HepG2 (cell line): ENCODE results near the gene EI24. TPM values are rescaled to one million over a fixed set of nuclear protein-coding genes. Genes with fewer than 3 reads are reported as not detected.
A peak's percentile ranks its signal among the peaks of the same experiment; 100 is the strongest.

Source experiments
- ATAC-seq: fragments of 200-7000 bp; cut with Tn5 transposase; 3 replicates; pipeline ENCODE4 v1.9.1; 2020; ENCODE audit warnings: mild to moderate bottlenecking, moderate library complexity
- BruUV-seq: library from RNA; stranded (reverse); fragments of 400-500 nt; replicated peaks from 2 replicates; lab custom pipeline; 2021; lab: Mats Ljungman, UMichigan
- CTCF ChIA-PET: fragments of 300-600 bp; formaldehyde crosslinking; extraction: SDS; loops from one replicate; lab custom pipeline; 2021; ENCODE audit warnings: low total read pairs, inconsistent platforms, low intra/inter-chr PET ratio; lab: Yijun Ruan, JAX
- POLR2A ChIA-PET: fragments of 350-600 bp; sonication (Branson Sonifier 250); formaldehyde crosslinking; loops from one replicate; lab custom pipeline; 2020; ENCODE audit warnings: antibody characterized with exemption, inconsistent platforms; lab: Yijun Ruan, JAX
- DNase-seq: peaks from one replicate; pipeline ENCODE4 v3.0.0-alpha.2; 2015; ENCODE audit warnings: low spot score
- FAIRE-seq: peaks from 3 replicates; lab custom pipeline; 2011; peaks lifted over from hg19 to GRCh38; lab: Jason Lieb, UNC
- H2AFZ ChIP-seq: one replicate; pipeline ENCODE4 v1.6.1; 2011; ENCODE audit warnings: low read length, inconsistent platforms
- H3K27ac ChIP-seq: fragments of 300-600 bp; 3 replicates; pipeline ENCODE4 v1.8.0; 2011; ENCODE audit warnings: mixed run types, mild to moderate bottlenecking, mixed read lengths, low read length, inconsistent platforms; ENCODE audit not compliant: insufficient read depth; ENCODE audit errors: extremely low read length
- H3K27me3 ChIP-seq, 2 experiments: fragments of 200-600 bp in 1 of 2; 2 replicates in 1 of 2; 3 replicates in 1 of 2; pipeline versions ENCODE4 v1.6.0 to v1.8.0; 2011; ENCODE audit warnings: low read length in 2 of 2, mild to moderate bottlenecking in 2 of 2, moderate library complexity in 2 of 2, inconsistent platforms in 1 of 2; ENCODE audit not compliant: insufficient read depth in 2 of 2, control insufficient read depth in 1 of 2
- H3K36me3 ChIP-seq, 2 experiments: fragments of 200-600 bp in 1 of 2; replicated peaks in 1 of 2; 2 replicates in 1 of 2; 3 replicates in 1 of 2; pipeline versions ENCODE4 v1.5.1 to v1.8.0; 2011; ENCODE audit warnings: low read length in 2 of 2, inconsistent platforms in 1 of 2; ENCODE audit not compliant: insufficient read depth in 2 of 2, control insufficient read depth in 1 of 2
- H3K4me1 ChIP-seq: 2 replicates; pipeline ENCODE4 v1.5.1; 2012; ENCODE audit warnings: low read length, inconsistent platforms; ENCODE audit not compliant: insufficient read depth
- H3K4me2 ChIP-seq: 2 replicates; pipeline ENCODE4 v1.6.0; 2011; ENCODE audit warnings: low read depth, low read length, inconsistent platforms
- H3K4me3 ChIP-seq, 3 experiments: fragments of 200-600 bp in 1 of 3; sonication (generic), shearing (Covaris generic) in 1 of 3; replicated peaks in 1 of 3; 2 replicates each; pipeline ENCODE4 v1.5.1; 2011 to 2016; ENCODE audit warnings: low read length in 3 of 3, inconsistent platforms in 2 of 3, low read depth in 2 of 3, mild to moderate bottlenecking in 2 of 3, control low read depth in 1 of 3, mixed read lengths in 1 of 3; ENCODE audit not compliant: insufficient read depth in 1 of 3
- H3K79me2 ChIP-seq: one replicate; pipeline ENCODE4 v1.6.1; 2011; ENCODE audit warnings: low read length, inconsistent platforms; ENCODE audit not compliant: insufficient read depth
- H3K9ac ChIP-seq: 2 replicates; pipeline ENCODE4 v1.6.0; 2011; ENCODE audit warnings: mild to moderate bottlenecking, low read depth, low read length, inconsistent platforms; ENCODE audit not compliant: insufficient read depth
- H3K9me3 ChIP-seq: 2 replicates; pipeline ENCODE4 v1.5.1; 2012; ENCODE audit warnings: mild to moderate bottlenecking, low read length
- H4K20me1 ChIP-seq: 2 replicates; pipeline ENCODE4 v1.6.0; 2011; ENCODE audit warnings: inconsistent platforms, mild to moderate bottlenecking, low read length, moderate library complexity; ENCODE audit not compliant: insufficient read depth
- PAF1 ChIP-seq: IDR thresholded peaks from 2 replicates; pipeline ENCODE4 v1.6.1; 2016; ENCODE audit warnings: missing genetic modification reagents, missing compliant biosample characterization
- RARA ChIP-seq: IDR thresholded peaks from 2 replicates; pipeline ENCODE4 v1.6.1; 2016; ENCODE audit warnings: missing genetic modification reagents, missing compliant biosample characterization
- SMC3 ChIP-seq: IDR thresholded peaks from 2 replicates; pipeline ENCODE4 v1.6.1; 2011; ENCODE audit warnings: low read length, improper control_type of control experiment
- SOX13 ChIP-seq, 3 experiments: fragments of 450-650 bp in 1 of 3; sonication (generic) in 1 of 3; formaldehyde crosslinking in 1 of 3; IDR thresholded peaks in 2 of 3; conservative IDR thresholded peaks in 1 of 3; 2 replicates each; pipeline versions ENCODE4 v1.5.0 to v1.6.1; 2016 to 2020; ENCODE audit warnings: antibody characterized with exemption in 1 of 3, mild to moderate bottlenecking in 1 of 3, missing compliant biosample characterization in 1 of 3, missing genetic modification reagents in 1 of 3, moderate library complexity in 1 of 3
- SP2 ChIP-seq: sonication (generic); formaldehyde crosslinking; IDR thresholded peaks from 2 replicates; pipeline ENCODE4 v1.5.1; 2020; ENCODE audit warnings: mild to moderate bottlenecking, missing genetic modification reagents
- ZBTB20 ChIP-seq: sonication (generic); formaldehyde crosslinking; IDR thresholded peaks from 2 replicates; pipeline ENCODE4 v1.8.1; 2023; ENCODE audit warnings: missing genetic modification reagents, low read depth, mild to moderate bottlenecking, borderline replicate concordance
- ZNF24 ChIP-seq: fragments of 450-650 bp; IDR thresholded peaks from 2 replicates; pipeline ENCODE4 v1.6.1; 2017; ENCODE audit warnings: antibody characterized with exemption, mild to moderate bottlenecking
- ZNF496 ChIP-seq: sonication (generic); formaldehyde crosslinking; IDR thresholded peaks from 2 replicates; pipeline ENCODE4 v1.8.1; 2023; ENCODE audit warnings: mild to moderate bottlenecking, moderate library complexity, missing genetic modification reagents; ENCODE audit not compliant: insufficient replicate concordance
- ZNF619 ChIP-seq: sonication (generic); formaldehyde crosslinking; IDR thresholded peaks from 2 replicates; pipeline ENCODE4 v1.4.0; 2020; ENCODE audit warnings: mild to moderate bottlenecking, missing genetic modification reagents
- WGBS: methylation state at CpG from one replicate; pipeline ENCODE4 v1.1.6; 2017; ENCODE audit warnings: low lambda C conversion rate; 5-methylcytosine and 5-hydroxymethylcytosine counted together
- in situ Hi-C: cut with HindIII; loops from 2 replicates; pipeline ENCODE4 v1.10.0; 2017; ENCODE audit warnings: low pct_unique_long_range_greater_than_20kb; ENCODE audit not compliant: extremely low pct_ligation_motif_present
- intact Hi-C: fragments of 100-400 bp; cut with micrococcal nuclease; formaldehyde crosslinking; loops from one replicate; pipeline ENCODE4 v1.10.0; 2022; ENCODE audit not compliant: unreplicated experiment
- polyA plus RNA-seq, 8 experiments: library from polyadenylated mRNA; depleted of rRNA in 3 of 8; stranded (reverse) in 7 of 8; unstranded in 1 of 8; fragments of >200 nt; fragmentation: Illumina TruSeq in 4 of 8; extraction: Trizol in 4 of 8; gene quantifications; 2 replicates each; pipeline versions ENCODE4 v1.2.1 to v1.2.3, GENCODE V29; 2011 to 2016; ENCODE audit warnings: low read depth in 4 of 8, missing spikeins in 1 of 8, mixed read lengths in 1 of 8; ENCODE audit not compliant: insufficient read depth in 1 of 8
- total RNA-seq, 5 experiments: library from RNA; depleted of rRNA; stranded (reverse); fragments of >200 nt; fragmentation: Illumina TruSeq; extraction: Trizol; gene quantifications; 2 replicates each; pipeline ENCODE4 v1.2.3, GENCODE V29; 2016; ENCODE audit warnings: low read depth in 1 of 5
- TF ChIP-seq, protein P1 (sequence below): IDR thresholded peaks from 2 replicates; pipeline ENCODE4 v1.6.1; 2016; ENCODE audit warnings: missing biosample characterization, missing genetic modification reagents, low read depth
- TF ChIP-seq, protein P2 (sequence below), 2 experiments: fragments of 450-650 bp in 1 of 2; sonication (generic) in 1 of 2; formaldehyde crosslinking; IDR thresholded peaks; 2 replicates each; pipeline versions ENCODE4 v1.5.0 to v1.8.0; 2020 to 2022; ENCODE audit warnings: mild to moderate bottlenecking in 1 of 2, missing genetic modification reagents in 1 of 2
- TF ChIP-seq, protein P3 (sequence below): sonication (generic); formaldehyde crosslinking; IDR thresholded peaks from 2 replicates; pipeline ENCODE4 v1.5.1; 2020; ENCODE audit warnings: mild to moderate bottlenecking, missing genetic modification reagents, borderline replicate concordance

Gene EI24
- total and polyA plus RNA-seq, 2 of the 13 experiments (the other 11 are each of a cell fraction or from before 2014, with no cell fraction given) = 84.7 to 126 TPM

DNA sequence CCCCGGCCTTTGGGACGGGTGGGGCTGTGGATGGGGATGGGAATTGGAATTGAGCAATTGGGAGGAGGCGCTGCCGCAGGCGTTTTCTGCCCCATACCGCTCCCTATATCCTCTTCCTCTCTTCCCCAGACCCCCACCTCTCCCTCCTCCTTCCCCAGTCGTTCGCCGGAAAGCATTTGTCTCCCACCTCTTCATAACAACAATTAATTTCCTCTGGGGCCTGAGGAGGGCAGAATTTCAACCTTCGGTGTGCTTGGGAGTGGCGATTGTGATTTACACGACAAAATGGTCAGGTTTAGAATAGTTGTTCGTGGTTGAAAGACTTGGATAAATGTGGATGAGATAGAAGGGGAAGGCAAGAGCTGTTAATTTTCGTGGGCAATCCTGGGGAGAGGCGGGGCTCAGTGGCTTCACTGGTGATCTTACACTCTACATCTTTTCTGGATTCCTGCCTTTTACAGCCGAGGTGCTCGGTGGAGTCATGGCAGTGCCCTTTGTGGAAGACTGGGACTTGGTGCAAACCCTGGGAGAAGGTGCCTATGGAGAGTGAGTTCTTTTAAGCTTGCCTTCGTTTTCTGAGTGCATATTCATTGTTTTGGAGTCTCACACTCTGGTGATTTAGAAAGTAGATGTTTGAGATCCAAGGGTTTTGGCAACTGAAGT lies 57.1 kb downstream of the EI24 start (continued):
- TF ChIP-seq SOX13 (IDR thresholded peaks at IDR 0.05) (no peak), SOX13 (CRISPR knock-in tag; conservative IDR thresholded peaks at IDR 0.05 in 1 of 2, IDR thresholded peaks at IDR 0.05 in 1 of 2) (0 out of 4 replicates have a peak, but pooled peaks of 1 of the 2 experiments have one; percentile 63), ZNF24 (no peak)

DNA sequence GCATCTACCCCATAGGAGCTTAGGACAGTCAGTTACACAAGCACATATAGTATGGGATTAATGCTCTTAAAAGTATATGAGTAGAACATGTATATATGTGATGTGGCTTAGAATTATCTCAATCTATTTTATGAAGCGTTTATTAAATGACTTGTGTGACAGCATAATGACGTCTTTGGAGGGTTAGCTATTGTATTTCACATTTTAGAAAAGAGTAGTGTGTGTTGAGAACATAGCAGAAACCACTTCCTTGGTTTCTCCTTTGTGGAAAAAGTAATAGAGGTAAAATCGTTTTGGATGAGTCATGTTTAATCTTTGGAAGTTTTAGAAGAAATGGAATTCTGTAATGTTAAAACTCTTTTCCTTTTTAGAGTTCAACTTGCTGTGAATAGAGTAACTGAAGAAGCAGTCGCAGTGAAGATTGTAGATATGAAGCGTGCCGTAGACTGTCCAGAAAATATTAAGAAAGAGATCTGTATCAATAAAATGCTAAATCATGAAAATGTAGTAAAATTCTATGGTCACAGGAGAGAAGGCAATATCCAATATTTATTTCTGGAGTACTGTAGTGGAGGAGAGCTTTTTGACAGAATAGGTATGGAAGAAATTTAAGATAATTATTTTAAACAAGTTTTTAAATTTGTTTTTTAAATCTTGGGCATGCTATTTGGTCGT lies 58.1 kb downstream of the EI24 start:
- no peak for DNase-seq
- 66% methylated on average over 7 of the region's 7 CpGs for WGBS
- in situ Hi-C loops (loop anchor here (5.0 to 25.0 kb wide), 2 partner anchors 245 to 585 kb away; partner anchors contain the start of genes FAM118B and RPUSD4), intact Hi-C loops (no loop called here)
- ATAC-seq = no peak
- Histone ChIP-seq H3K27ac (peak overlapping the region; percentile 87), H3K36me3 (peaks cover 4 to 9% of the 10 kb centered on the region in 2 experiments; a peak in 3 of 5 replicates), H3K4me1 (peaks cover 29% of the 10 kb centered on the region), H2AFZ (no peak overlapping the region), H3K4me2 (peak overlapping the region; percentile 93), H3K79me2 (peaks cover 27% of the 10 kb centered on the region), H3K9ac (peak overlapping the region; percentile 85), H3K27me3 (no peaks in the 10 kb centered on the region; a peak in 1 of 5 replicates), H3K9me3 (no peaks in the 10 kb centered on the region), H4K20me1 (no peaks in the 10 kb centered on the region), H3K4me3 (peak overlapping the region; percentile 79 to 90 (median 79); a peak in 5 of 6 replicates)
- no TSS peak for BruUV-seq
- FAIRE-seq = no peak
- ChIA-PET CTCF (no interaction called here), POLR2A (interaction anchor here (3.1 kb wide), 1 partner anchor 35 kb away, joined by 24 read pairs; the partner anchor contains the start of gene STT3A)
- TF ChIP-seq PAF1 (CRISPR knock-in tag) (no peak), SP2 (no peak), ZNF496 (no peak), ZNF619 (CRISPR knock-in tag) (no peak), ZBTB20 (CRISPR knock-in tag) (no peak), RARA (no peak), SMC3 (no peak)
- TF ChIP-seq, protein P1, sequence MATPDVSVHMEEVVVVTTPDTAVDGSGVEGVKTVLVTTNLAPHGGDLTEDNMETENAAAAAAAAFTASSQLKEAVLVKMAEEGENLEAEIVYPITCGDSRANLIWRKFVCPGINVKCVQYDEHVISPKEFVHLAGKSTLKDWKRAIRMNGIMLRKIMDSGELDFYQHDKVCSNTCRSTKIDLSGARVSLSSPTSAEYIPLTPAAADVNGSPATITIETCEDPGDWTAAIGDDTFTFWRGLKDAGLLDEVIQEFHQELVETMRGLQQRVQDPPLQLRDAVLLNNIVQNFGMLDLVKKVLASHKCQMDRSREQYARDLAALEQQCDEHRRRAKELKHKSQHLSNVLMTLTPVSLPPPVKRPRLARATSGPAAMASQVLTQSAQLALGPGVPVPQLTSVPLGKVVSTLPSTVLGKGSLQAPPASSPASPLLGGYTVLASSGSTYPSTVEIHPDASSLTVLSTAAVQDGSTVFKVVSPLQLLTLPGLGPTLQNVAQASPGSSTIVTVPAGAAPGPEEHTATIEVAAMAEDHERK (CRISPR knock-in tag) = no peak
- TF ChIP-seq, protein P2, sequence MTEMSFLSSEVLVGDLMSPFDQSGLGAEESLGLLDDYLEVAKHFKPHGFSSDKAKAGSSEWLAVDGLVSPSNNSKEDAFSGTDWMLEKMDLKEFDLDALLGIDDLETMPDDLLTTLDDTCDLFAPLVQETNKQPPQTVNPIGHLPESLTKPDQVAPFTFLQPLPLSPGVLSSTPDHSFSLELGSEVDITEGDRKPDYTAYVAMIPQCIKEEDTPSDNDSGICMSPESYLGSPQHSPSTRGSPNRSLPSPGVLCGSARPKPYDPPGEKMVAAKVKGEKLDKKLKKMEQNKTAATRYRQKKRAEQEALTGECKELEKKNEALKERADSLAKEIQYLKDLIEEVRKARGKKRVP (CRISPR knock-in tag; IDR thresholded peaks at IDR 0.05) = no peak
- TF ChIP-seq, protein P3, sequence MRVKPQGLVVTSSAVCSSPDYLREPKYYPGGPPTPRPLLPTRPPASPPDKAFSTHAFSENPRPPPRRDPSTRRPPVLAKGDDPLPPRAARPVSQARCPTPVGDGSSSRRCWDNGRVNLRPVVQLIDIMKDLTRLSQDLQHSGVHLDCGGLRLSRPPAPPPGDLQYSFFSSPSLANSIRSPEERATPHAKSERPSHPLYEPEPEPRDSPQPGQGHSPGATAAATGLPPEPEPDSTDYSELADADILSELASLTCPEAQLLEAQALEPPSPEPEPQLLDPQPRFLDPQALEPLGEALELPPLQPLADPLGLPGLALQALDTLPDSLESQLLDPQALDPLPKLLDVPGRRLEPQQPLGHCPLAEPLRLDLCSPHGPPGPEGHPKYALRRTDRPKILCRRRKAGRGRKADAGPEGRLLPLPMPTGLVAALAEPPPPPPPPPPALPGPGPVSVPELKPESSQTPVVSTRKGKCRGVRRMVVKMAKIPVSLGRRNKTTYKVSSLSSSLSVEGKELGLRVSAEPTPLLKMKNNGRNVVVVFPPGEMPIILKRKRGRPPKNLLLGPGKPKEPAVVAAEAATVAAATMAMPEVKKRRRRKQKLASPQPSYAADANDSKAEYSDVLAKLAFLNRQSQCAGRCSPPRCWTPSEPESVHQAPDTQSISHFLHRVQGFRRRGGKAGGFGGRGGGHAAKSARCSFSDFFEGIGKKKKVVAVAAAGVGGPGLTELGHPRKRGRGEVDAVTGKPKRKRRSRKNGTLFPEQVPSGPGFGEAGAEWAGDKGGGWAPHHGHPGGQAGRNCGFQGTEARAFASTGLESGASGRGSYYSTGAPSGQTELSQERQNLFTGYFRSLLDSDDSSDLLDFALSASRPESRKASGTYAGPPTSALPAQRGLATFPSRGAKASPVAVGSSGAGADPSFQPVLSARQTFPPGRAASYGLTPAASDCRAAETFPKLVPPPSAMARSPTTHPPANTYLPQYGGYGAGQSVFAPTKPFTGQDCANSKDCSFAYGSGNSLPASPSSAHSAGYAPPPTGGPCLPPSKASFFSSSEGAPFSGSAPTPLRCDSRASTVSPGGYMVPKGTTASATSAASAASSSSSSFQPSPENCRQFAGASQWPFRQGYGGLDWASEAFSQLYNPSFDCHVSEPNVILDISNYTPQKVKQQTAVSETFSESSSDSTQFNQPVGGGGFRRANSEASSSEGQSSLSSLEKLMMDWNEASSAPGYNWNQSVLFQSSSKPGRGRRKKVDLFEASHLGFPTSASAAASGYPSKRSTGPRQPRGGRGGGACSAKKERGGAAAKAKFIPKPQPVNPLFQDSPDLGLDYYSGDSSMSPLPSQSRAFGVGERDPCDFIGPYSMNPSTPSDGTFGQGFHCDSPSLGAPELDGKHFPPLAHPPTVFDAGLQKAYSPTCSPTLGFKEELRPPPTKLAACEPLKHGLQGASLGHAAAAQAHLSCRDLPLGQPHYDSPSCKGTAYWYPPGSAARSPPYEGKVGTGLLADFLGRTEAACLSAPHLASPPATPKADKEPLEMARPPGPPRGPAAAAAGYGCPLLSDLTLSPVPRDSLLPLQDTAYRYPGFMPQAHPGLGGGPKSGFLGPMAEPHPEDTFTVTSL (CRISPR knock-in tag) = no peak
